T-helper 1 cell (primary cell): ENCODE data around the gene HUWE1.
"Not testable (repeated sequence)": the region's sequence is repeated elsewhere in the genome, so short reads cannot be mapped to it uniquely, and the experiment has no call there.

ENCODE experiments used
- DNase-seq, 5 donors: peaks; one replicate each; pipeline ENCODE4 v3.0.0-alpha.2; 2012 to 2020

HUWE1 gene

GRCh38 chrX:53616946-53617345 is 69.6 kb downstream of the HUWE1 start:
- no peak for DNase-seq

GRCh38 chrX:53606456-53606855 is 80.1 kb downstream of the HUWE1 start:
- no peak for DNase-seq

- DNase-seq = no peak
Observed at GRCh38 chrX:53605004-53605403, 81.5 kb downstream of the HUWE1 start.

GRCh38 chrX:53599781-53600396 is 86.6 kb downstream of the HUWE1 start:
- DNase-seq = no peak

GRCh38 chrX:53598169-53598568 is 88.3 kb downstream of the HUWE1 start:
- DNase-seq = no peak

- DNase-seq = no peak
Observed at GRCh38 chrX:53595266-53595810, 91.2 kb downstream of the HUWE1 start.

GRCh38 chrX:53594354-53594753 is 92.2 kb downstream of the HUWE1 start:
- no peak for DNase-seq

- DNase-seq = no peak
Observed at GRCh38 chrX:53587795-53588420, 98.6 kb downstream of the HUWE1 start.

GRCh38 chrX:53584891-53585290 is 101.6 kb downstream of the HUWE1 start:
- DNase-seq = no peak

- DNase-seq = no peak
Observed at GRCh38 chrX:53583571-53583970, 102.9 kb downstream of the HUWE1 start.

GRCh38 chrX:53580742-53581504 is 105.6 kb downstream of the HUWE1 start:
- no peak for DNase-seq

GRCh38 chrX:53571494-53571893 is 115.0 kb downstream of the HUWE1 start:
- no peak for DNase-seq

- no peak for DNase-seq
Observed at GRCh38 chrX:53563324-53563723, 123.2 kb downstream of the HUWE1 start.

- DNase-seq = no peak
Observed at GRCh38 chrX:53561912-53562311, 124.6 kb downstream of the HUWE1 start.

GRCh38 chrX:53558646-53559045 is 127.9 kb downstream of the HUWE1 start:
- DNase-seq = no peak

- DNase-seq = no peak
Observed at GRCh38 chrX:53556868-53557267, 129.7 kb downstream of the HUWE1 start.

GRCh38 chrX:53550756-53551463 is 135.6 kb downstream of the HUWE1 start:
- no peak for DNase-seq

- DNase-seq = no peak
Observed at GRCh38 chrX:53547668-53548067, 138.9 kb downstream of the HUWE1 start.

GRCh38 chrX:53544936-53545335 is 141.6 kb downstream of the HUWE1 start:
- no peak for DNase-seq

GRCh38 chrX:53538781-53539180 is 147.7 kb downstream of the HUWE1 start:
- no peak for DNase-seq

- DNase-seq = not testable (repeated sequence)
Observed at GRCh38 chrX:53531255-53531966, 155.1 kb downstream of the HUWE1 start.

- no peak for DNase-seq
Observed at GRCh38 chrX:53526999-53527398, 159.5 kb downstream of the HUWE1 start.
